Mesodermal cell (in vitro differentiated cells): ENCODE data around the gene RNPEP.
A peak's percentile ranks its signal among the peaks of the same experiment; 100 is the strongest.
"Not testable (repeated sequence)": the region's sequence is repeated elsewhere in the genome, so short reads cannot be mapped to it uniquely, and the experiment has no call there.

Experiments
- H3K27ac ChIP-seq: 2 replicates; pipeline ENCODE4 v1.7.0; 2013; ENCODE audit warnings: mild to moderate bottlenecking, low read depth, low read length, moderate library complexity; ENCODE audit not compliant: severe bottlenecking
- H3K36me3 ChIP-seq: 2 replicates; pipeline ENCODE4 v1.7.1; 2013; ENCODE audit warnings: mild to moderate bottlenecking, low read length, moderate library complexity; ENCODE audit not compliant: control insufficient read depth, insufficient read depth
- H3K4me1 ChIP-seq: one replicate; pipeline ENCODE4 v1.7.1; 2013; ENCODE audit warnings: mild to moderate bottlenecking, low read length; ENCODE audit not compliant: insufficient read depth, control insufficient read depth, poor library complexity, severe bottlenecking
- H3K4me3 ChIP-seq: 2 replicates; pipeline ENCODE4 v1.7.0; 2013; ENCODE audit warnings: low read length, control low read depth, mild to moderate bottlenecking; ENCODE audit not compliant: insufficient read depth, poor library complexity, severe bottlenecking; ENCODE audit errors: extremely low read depth
- H3K9me3 ChIP-seq: 2 replicates; pipeline ENCODE4 v1.7.1; 2013; ENCODE audit warnings: mild to moderate bottlenecking, low read length, moderate library complexity; ENCODE audit not compliant: control insufficient read depth
- WGBS, 2 experiments: methylation state at CpG; one replicate each; pipeline ENCODE4 v1.1.5; 2013; ENCODE audit warnings: missing lambda C conversion rate in 2 of 2; ENCODE audit not compliant: insufficient coverage in 2 of 2; 5-methylcytosine and 5-hydroxymethylcytosine counted together

The RNPEP gene

DNA sequence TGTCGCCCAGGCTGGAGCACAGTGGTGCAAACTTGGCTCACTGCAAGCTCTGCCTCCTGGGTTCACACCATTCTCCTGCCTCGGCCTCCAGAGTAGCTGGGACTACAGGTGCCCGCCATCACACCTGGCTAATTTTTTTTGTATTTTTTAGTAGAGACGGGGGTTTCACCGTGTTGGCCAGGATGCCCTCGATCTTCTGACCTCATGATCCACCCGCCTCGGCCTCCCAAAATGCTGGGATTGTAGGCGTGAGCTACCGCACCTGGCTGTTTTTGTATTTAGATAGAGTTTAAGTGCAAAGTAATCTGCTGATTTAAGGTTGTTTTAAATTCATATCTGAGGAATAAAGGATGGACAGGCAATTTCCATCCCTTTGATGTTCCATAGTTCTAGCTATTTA lies 20.1 kb upstream of the RNPEP start:
- H3K4me1 ChIP-seq, H3K4me3 ChIP-seq, H3K27ac ChIP-seq, H3K9me3 ChIP-seq: not testable (repeated sequence)
- WGBS, 2 experiments: 94 to 97% methylated on average over 9 to 10 of the region's 10 CpGs
- H3K36me3 ChIP-seq: peaks cover 92% of the 10 kb centered on the region

DNA sequence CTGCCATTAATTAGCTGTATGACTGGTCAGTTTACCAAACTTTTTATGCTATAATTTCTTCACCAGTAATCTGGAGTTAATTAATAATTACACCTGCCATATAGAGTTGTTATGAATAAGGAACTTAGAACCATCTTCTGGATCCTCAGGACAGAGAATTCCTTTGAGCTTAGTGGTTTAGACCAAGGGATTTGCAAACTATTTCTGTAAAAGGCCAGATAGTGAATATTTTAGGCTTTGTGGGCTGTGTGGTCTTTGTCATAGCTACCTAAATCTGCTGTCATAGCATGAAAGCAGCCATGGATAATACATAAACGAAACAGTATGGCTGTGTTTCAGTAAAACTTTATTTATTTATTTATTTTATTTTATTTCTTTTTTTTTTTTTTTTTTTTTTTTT lies 18.2 kb upstream of the RNPEP start:
- peaks cover 93% of the 10 kb centered on the region for H3K36me3 ChIP-seq
- no CpG with 5 or more reads among the region's 1 CpG for WGBS, 2 experiments
- H3K27ac ChIP-seq: no peak overlapping the region
- no peaks in the 10 kb centered on the region for H3K4me1 ChIP-seq
- H3K9me3 ChIP-seq: no peaks in the 10 kb centered on the region
- no peak overlapping the region for H3K4me3 ChIP-seq

GRCh38 chr1:201966171-201966570 lies 16.3 kb upstream of the RNPEP start:
- Histone ChIP-seq H3K4me3 (no peak overlapping the region), H3K9me3 (no peaks in the 10 kb centered on the region), H3K4me1 (no peaks in the 10 kb centered on the region), H3K27ac (no peak overlapping the region), H3K36me3 (peaks cover 93% of the 10 kb centered on the region)
- 85 to 98% methylated on average over 5 of the region's 5 CpGs for WGBS, 2 experiments

DNA sequence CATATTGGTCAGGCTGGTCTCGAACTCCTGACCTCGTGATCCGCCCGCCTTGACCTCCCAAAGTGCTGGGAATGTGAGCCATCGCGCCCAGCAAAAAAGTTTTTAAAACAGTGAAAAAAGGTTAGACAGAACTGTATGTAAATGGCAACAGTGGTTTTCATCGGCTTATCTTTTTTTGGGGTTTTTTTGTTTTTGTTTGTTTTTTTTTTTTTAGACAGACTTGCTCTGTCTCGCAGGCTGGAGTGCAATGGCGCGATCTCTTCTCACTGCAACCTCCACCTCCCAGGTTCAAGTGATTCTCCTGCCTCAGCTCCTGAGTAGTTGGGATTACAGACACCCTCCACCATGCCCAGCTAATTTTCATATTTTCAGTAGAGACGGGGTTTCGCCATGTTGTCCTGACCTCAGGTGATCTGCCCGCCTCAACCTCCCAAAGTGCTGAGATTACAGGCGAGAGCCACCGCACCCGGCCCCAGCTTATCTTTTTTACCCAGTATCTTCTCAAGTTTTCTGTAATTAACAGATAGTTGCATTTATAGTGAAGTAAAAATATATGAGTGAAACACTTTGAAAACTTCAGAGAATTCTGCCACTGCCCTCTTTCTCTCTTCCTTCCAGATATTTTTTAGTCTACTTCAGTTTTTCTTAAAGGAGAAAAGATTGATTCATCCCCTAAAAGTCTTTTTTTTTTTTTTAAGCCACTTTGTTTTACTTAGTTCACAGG lies 14.1 kb upstream of the RNPEP start:
- Histone ChIP-seq H3K9me3 (no peaks in the 10 kb centered on the region), H3K4me3 (no peak overlapping the region), H3K36me3 (peaks cover 71% of the 10 kb centered on the region), H3K27ac (no peak overlapping the region), H3K4me1 (no peaks in the 10 kb centered on the region)
- WGBS, 2 experiments: 96 to 98% methylated on average over 11 to 12 of the region's 16 CpGs

DNA sequence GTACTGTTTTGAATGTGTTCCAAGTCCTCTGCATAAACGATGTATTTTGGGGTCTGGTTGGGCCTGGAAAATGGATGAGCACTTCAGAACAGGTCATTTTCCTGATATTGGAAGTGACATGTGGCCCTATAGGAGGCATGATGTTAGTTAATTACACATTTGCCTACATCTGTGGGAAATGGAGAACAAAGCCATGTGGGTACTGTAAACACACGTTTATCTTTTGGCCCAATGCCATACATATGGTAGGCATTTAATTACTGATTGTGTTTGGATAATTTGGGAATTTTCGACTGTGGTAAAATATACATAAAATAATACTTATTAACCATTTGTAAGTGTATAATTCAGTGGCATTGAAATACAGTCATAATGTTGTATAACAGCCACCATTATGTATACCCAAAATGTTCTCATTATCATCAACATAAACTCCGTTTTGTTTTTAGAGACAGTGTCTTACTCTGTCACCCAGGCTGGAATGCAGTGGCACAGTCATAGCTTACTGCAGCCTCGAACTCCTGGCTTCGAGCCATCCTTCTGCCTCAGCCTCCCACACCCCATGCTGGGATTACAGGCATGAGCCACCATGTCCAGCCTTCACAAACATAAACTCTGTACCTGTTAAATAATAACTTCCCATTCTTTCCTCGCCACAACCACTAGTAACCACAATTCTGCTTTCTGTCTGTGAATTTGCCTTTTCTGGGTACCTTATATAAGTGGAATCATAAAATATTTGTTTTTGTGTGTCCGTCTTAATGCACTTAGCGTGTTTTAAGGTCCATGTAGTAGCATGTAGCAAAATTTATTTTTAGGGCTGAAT lies 11.9 kb upstream of the RNPEP start:
- H3K27ac ChIP-seq: no peak overlapping the region
- peaks cover 50% of the 10 kb centered on the region for H3K36me3 ChIP-seq
- H3K4me1 ChIP-seq: no peaks in the 10 kb centered on the region
- H3K4me3 ChIP-seq: no peak overlapping the region
- H3K9me3 ChIP-seq: no peaks in the 10 kb centered on the region
- 98% methylated on average over 4 of the region's 9 CpGs for WGBS, 2 experiments

DNA sequence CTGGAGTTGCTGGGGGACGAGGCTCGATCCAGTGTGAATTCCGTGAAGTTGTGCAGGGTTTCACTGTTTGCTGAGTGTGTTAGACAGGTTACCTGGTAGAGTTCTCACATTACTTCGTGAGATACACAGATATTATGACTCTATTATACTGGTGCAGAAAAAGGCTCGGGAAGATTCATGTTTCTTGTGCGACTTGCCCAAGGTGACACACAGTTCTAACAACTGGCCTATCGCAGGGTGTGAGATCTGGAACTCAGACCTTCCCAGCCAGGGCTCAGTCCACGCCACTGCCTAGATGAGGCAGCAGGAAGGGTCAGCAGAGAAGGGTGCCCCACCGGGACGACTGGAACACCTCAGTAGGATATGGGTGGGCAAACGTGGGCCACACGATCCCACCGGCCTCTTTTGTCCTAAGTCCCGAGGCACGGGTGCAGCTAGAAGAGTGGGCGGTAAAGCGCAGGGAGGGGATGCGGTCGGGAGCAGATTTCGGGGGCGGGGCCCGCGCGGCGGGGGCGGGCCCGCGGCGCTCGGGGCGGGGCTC lies 296 bp upstream of the RNPEP start:
- peaks cover 10% of the 10 kb centered on the region for H3K36me3 ChIP-seq
- H3K4me3 ChIP-seq: peak overlapping the region; percentile 79
- H3K27ac ChIP-seq: no peak overlapping the region
- WGBS, 2 experiments: 8 to 19% methylated on average over 12 to 23 of the region's 31 CpGs
- peaks cover 8% of the 10 kb centered on the region for H3K4me1 ChIP-seq
- no peaks in the 10 kb centered on the region for H3K9me3 ChIP-seq

DNA sequence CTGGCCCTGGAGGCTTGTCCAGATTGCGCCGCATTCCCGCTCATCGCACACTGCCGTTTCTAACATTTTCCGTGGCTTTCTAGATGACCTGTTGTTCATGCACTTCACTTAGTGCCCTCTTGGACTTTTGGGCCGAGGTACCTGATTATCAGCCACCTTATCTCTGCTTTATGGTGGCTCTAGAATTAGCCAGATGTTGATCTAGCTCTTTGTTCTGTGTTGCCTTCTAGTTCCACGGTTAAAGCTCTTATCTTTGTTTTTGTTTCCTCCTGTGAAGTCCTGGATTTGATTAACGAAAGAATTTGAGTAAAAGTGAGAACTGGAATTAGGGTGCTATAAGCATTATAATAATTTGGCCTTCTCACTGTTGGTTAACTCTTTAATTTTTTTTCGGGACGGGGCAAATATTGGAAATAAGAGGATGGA lies 945 bp downstream of the RNPEP start:
- 4 to 6% methylated on average over 8 to 9 of the region's 11 CpGs for WGBS, 2 experiments
- Histone ChIP-seq H3K4me3 (peak overlapping the region; percentile 79), H3K9me3 (no peaks in the 10 kb centered on the region), H3K4me1 (peaks cover 8% of the 10 kb centered on the region), H3K36me3 (peaks cover 16% of the 10 kb centered on the region), H3K27ac (peak overlapping the region; percentile 84)

DNA sequence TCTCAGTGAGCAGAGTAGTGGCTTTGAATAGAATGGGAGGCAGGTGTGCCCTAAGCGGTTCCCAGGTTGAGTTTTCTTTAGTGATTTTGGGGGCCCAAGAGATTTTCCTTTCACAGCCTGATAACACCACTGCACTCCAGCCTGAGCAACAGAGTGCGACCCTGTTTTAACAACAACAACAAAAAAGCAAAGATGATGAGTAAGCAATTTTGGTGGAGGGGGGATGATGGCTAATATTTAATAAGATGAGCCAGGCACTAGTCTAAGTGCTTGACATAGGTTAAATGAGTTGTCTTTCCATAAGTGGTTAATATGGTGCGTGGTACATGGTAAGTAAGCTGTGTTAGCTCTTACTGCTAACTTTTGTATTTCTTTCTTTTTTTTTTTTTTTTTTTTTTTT lies 2.0 kb downstream of the RNPEP start:
- no peak overlapping the region for H3K27ac ChIP-seq
- WGBS, 2 experiments: 100% methylated on average over 1 of the region's 3 CpGs
- no peak overlapping the region for H3K4me3 ChIP-seq
- H3K36me3 ChIP-seq: peaks cover 27% of the 10 kb centered on the region
- no peaks in the 10 kb centered on the region for H3K9me3 ChIP-seq
- peaks cover 8% of the 10 kb centered on the region for H3K4me1 ChIP-seq

- Histone ChIP-seq H3K36me3 (peaks cover 36% of the 10 kb centered on the region), H3K9me3 (no peaks in the 10 kb centered on the region), H3K4me1 (peaks cover 8% of the 10 kb centered on the region), H3K27ac (no peak overlapping the region), H3K4me3 (no peak overlapping the region)
- 84 to 100% methylated on average over 2 of the region's 2 CpGs for WGBS, 2 experiments
Observed at GRCh38 chr1:201985355-201985754, 2.9 kb downstream of the RNPEP start.

- H3K36me3 ChIP-seq: peaks cover 65% of the 10 kb centered on the region
- H3K9me3 ChIP-seq: no peaks in the 10 kb centered on the region
- H3K4me1 ChIP-seq: peaks cover 8% of the 10 kb centered on the region
- H3K27ac ChIP-seq: no peak overlapping the region
- 84 to 94% methylated on average over 6 of the region's 7 CpGs for WGBS, 2 experiments
- H3K4me3 ChIP-seq: no peak overlapping the region
Observed at GRCh38 chr1:201988601-201989000, 6.2 kb downstream of the RNPEP start.
